GM18873 (cell line): ENCODE results near the gene ASTN2.

Source experiments
- ATAC-seq: cut with Tn5 transposase; IDR thresholded peaks from one replicate; pipeline ENCODE4 v1.9.1; 2021; ENCODE audit warnings: mild to moderate bottlenecking, moderate library complexity, moderate number of reproducible peaks; ENCODE audit not compliant: unreplicated experiment, low FRiP score

Gene ASTN2

GRCh38 chr9:117035546-117035945 is 379.3 kb downstream of the ASTN2 start:
- ATAC-seq = no peak

DNA sequence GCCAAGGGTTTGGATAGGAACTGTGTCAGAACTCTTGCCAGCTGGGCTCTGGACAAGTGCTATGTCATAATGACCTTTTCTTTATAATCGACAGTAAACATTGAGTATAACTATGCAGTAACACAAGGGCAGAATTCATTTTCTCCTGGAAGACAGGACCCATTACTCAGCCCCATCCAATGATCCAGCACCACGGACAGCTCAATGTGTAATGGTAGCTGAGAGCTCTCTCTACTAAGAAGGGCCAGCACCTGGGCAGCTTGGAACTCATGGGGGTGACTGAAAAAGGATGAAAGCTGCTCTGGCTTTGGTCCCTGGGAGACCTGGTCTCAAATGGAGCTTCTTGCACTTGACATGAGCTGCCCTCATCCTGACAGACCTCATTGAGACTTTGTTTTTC is 380.0 kb downstream of the ASTN2 start:
- ATAC-seq = no peak

DNA sequence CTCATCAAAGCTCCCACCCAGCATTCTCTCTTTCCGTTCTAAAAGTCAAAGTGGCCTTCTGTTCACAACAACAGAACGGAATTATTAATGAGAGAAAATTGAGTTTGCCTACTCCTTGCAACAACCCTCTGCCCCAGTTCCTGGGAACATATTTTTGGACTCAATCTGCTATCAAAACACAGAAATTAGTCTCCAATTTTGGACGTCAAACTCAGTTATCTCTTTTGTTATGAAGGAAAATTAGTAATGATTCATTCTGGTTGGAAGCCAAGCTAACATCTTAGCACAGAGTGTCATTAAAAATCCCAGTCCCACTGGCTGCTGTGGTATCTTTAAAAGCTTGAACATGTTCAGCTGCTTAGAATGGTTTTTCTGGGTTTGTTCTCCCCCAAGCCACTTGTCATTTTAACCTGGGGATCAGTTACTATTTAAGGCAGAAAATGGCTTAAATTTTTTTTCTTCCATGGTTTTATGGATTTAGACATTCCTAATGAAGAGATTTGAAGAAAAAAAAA is 384.5 kb downstream of the ASTN2 start:
- ATAC-seq = no peak

GRCh38 chr9:117029341-117029740 is 385.5 kb downstream of the ASTN2 start:
- ATAC-seq = no peak

- no peak for ATAC-seq
Measured at GRCh38 chr9:117028103-117028858, 386.6 kb downstream of the ASTN2 start.

GRCh38 chr9:117021906-117022305 is 393.0 kb downstream of the ASTN2 start:
- no peak for ATAC-seq

DNA sequence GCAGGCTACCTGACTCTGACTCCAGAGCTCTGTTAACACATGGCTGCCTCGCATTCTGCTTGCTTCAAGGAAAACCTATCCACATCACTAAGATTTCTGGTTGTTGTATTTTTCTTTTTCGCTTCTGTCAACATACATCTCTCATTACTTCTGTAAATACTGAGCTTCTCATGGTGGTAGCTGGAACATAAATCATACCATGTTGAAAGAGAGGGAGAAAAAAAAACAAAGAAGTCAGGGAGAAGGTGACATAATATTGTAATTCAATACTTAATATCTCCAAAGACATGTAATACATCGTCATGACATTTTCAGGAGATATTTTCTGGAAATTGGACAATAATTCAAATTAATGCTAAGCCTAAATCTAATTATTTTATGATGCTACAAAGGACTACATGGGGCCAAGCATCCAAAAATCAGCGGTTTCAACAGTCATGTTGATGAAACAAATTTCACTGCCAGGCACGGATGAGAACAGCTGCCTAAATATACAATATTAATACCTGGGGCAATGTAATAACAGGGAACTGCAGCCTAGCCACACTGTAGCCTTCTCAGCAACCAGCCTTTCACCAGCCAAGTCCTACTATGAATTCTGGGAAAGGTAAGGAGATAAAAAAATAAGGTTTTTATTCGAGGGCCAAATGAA is 395.8 kb downstream of the ASTN2 start:
- ATAC-seq = no peak

- ATAC-seq = no peak
Measured at GRCh38 chr9:117017414-117017985, 397.4 kb downstream of the ASTN2 start.

DNA sequence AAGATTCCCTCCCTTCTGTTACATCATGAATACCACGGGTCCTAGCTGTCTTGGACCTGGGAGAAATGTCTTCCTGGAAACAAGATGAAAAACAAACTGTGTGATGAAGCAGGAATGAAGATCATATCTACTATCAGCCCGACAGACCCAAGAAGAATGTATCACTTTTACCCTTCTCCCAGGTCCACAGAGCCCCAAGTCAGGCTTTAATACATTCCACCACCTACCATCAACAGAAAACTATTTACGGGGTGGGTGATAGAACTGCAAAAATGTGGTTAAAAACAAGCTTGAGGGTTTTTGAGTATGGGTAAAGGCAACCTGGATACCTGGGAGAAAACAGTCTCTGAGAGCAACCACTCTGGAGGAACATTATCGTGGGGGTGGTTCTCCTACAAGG is 400.8 kb downstream of the ASTN2 start:
- ATAC-seq = no peak

DNA sequence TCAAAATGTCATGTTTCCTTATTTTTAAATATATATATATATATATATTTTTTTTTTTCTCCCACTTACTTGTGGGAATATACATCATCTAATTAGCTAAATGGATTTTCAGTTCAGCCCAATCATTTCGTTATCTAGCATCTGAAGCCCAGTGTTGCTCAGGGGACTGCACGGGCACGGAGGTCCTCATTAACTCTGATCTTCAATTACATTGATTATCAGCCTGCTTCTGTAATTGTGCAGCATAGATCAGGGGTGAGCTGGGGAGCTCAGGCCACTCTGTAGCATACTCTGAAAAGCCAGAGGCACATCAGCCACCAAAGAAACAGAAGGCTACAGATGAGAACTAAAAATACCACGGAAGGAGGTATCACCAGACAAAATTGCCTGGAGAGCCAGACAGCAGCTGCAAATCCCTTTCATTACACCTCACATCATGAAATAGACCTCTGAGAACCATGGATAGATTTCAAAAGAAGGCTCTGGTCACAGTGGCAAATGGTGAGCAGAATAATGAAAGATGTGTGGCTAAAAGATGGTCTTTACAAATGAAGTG is 401.3 kb downstream of the ASTN2 start:
- ATAC-seq = no peak

DNA sequence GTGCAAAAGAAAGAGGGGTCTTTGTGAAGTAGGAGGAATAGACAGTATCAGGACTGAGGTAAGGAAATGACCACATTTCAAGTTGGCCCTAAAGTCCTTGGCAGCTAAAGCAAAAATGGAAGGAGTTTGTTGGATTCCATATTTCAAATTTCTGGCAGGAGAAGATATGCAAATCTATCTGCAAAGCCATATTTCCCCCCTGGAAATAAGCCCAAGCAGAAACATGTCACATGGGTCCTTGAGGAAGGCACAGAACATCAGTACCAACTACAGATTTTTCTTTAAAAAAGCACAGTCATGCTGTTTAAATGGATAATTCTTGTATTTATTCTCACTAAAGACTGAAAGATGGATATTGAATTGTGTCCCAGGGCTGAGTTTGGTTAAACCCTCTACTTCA is 404.8 kb downstream of the ASTN2 start:
- no peak for ATAC-seq

DNA sequence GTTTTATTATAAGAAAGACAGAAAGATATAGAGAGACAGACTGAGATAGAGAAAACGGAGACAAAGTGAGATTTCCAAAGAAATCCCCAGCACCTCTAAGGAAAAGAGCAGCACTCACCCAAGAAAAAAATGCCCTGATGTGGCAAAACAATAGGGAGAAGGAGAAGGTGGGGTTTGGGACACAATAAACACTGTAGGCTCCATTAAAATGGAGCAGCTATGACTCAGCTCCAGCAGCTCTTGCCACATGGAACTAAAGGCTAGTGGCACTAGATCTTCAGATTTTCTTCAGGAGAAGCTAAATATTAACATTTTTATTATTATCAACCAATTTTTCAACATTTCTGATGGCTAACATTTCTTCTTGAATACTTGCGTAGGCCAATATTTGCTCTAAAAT is 406.0 kb downstream of the ASTN2 start:
- no peak for ATAC-seq

DNA sequence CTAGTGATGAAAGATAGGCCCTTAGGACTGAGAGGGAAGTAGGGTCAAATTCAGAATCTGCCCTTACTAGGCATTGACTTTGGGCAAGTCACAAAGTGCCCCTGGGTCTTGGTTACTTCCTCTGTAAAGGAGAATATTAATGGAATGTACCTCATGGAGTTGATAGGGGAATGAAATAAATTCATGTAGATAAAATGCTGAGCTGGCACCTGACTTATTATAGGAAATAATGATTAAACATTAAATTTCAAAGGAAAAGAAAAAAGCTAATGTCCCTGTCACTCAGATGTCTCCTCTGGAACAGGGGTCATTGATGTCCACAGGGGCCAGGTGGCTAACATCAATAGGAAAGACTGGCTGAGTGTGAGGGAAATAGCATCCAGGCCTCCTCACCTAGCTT is 406.4 kb downstream of the ASTN2 start:
- no peak for ATAC-seq

DNA sequence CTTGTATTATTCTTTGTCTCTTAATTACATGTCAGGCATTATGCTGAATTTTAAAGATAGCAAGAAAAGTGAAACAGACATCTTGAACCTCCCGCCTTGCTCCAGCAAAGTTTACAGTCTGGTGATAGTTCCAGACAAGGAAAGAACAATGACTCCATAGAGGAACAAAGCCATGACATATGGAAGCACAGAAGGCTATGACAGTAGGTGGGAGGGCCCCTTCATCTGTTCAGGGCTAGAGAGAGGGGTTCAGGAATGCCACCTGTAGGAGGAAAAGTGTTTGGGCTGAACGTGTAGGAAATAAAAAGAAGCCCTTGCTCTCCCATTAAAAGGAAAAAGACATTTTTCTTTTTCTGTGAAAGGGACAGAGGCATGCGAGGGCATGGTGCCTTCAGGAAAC is 412.2 kb downstream of the ASTN2 start:
- no peak for ATAC-seq

- no peak for ATAC-seq
Measured at GRCh38 chr9:117000834-117001233, 414.0 kb downstream of the ASTN2 start.

GRCh38 chr9:117000196-117000723 is 414.6 kb downstream of the ASTN2 start:
- no peak for ATAC-seq

- no peak for ATAC-seq
Measured at GRCh38 chr9:116998305-116998704, 416.6 kb downstream of the ASTN2 start.

GRCh38 chr9:116992865-116993264 is 422.0 kb downstream of the ASTN2 start:
- ATAC-seq = no peak

DNA sequence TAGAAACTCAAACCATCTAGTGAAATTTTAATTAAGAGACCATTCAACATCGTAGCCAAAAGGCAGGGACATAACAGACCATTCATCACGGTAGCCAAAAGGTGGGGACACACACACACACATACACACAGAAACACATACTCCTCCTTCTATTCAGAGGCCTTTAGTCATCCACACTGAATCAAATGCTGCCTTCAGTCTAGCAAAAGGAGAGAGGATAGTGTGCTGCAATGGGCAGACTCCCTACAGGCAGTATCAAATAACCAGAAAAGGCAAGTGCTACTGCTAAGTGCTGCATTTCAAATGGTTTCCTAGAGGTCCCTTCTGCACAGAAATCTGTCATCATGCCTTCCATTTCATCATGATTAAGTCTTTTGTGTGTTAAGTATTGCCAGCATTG is 423.8 kb downstream of the ASTN2 start:
- ATAC-seq = no peak

DNA sequence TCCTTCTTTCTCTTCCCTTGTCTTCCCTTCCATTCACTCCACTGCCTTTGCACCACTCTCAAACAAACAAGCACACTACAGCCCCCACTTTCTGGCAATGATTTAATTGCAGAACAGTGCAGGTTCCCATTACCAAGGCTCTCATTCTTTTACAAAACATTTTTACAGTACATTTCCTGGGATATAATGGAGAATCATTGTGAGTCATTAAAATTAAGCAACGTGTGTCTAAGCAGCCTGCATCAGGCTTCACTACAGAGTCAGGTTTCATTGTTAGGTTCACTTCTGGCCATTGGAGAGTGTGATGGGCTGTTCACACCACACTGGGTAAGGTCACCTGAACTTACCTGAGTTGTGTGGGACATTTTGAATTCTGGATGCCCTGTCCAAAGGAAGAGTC is 424.3 kb downstream of the ASTN2 start:
- ATAC-seq = no peak
